ENCODE measurements around the gene MINDY4B. TPM values are rescaled to one million over a fixed set of nuclear protein-coding genes. Genes with fewer than 3 reads are reported as not detected.

MINDY4B gene
- polyA plus RNA-seq, 1 donor (not counting 4 experiments of a cell fraction or from before 2014, with no cell fraction given): not detected

- Histone ChIP-seq H3K9ac (ENCODE audit: control insufficient read depth, extremely low read depth, insufficient read depth, low read length) (no peak overlapping the region), H3K9me3 (ENCODE audit: control insufficient read depth, low read depth, low read length) (no peaks in the 10 kb centered on the region), H3K79me2 (ENCODE audit: control insufficient read depth, insufficient read depth, low read length) (no peaks in the 10 kb centered on the region), H3K9me1 (ENCODE audit: control insufficient read depth, extremely low read depth, insufficient read depth, low read length) (no peaks in the 10 kb centered on the region), H3K4me3 (ENCODE audit: control insufficient read depth in 2 of 3, extremely low read depth in 1 of 3, insufficient read depth in 2 of 3, low read depth in 1 of 3, low read length in 3 of 3) (no peak overlapping the region), H2AFZ (ENCODE audit: control insufficient read depth, low read length) (no peak overlapping the region), H3K4me2 (ENCODE audit: control insufficient read depth, extremely low read depth, insufficient read depth, low read depth, low read length) (no peak overlapping the region), H3K36me3 (ENCODE audit: control insufficient read depth in 2 of 2, extremely low read depth in 1 of 2, insufficient read depth in 2 of 2, low read length in 2 of 2) (no peaks in the 10 kb centered on the region), H4K20me1 (ENCODE audit: control insufficient read depth, extremely low read depth, insufficient read depth, low read length) (no peaks in the 10 kb centered on the region), H3K27me3 (ENCODE audit: control insufficient read depth, extremely low read depth, insufficient read depth, low read length) (peaks cover 3% of the 10 kb centered on the region), H3K4me1 (ENCODE audit: control insufficient read depth, extremely low read depth, insufficient read depth, low read length) (no peaks in the 10 kb centered on the region), H3K27ac (ENCODE audit: control insufficient read depth, insufficient read depth, low read length) (no peak overlapping the region)
- peak; percentile 23 to 36 (median 31) for TF ChIP-seq CTCF (optimal IDR thresholded peaks at IDR 0.05 in 1 of 3, IDR thresholded peaks at IDR 0.05 in 1 of 3, conservative IDR thresholded peaks at IDR 0.05 in 1 of 3; ENCODE audit: extremely low read depth in 1 of 3, insufficient read depth in 2 of 3, low read length in 3 of 3)
- TF ChIP-seq EZH2 (IDR thresholded peaks at IDR 0.05; ENCODE audit: low read length): no peak
- FAIRE-seq (no peak), DNase-seq (ENCODE audit: low read depth, low spot score) (no peak)
- dilution Hi-C loops (cut with MboI; ENCODE audit: extremely low pct_ligation_motif_present, low sequenced_read_pairs): no loop called here
Observed at GRCh38 chr3:150830094-150830681, 75.1 kb downstream of the MINDY4B start.

GRCh38 chr3:150829408-150829807 is 75.8 kb downstream of the MINDY4B start:
- FAIRE-seq (no peak), DNase-seq (ENCODE audit: low read depth, low spot score) (no peak)
- Histone ChIP-seq H4K20me1 (ENCODE audit: control insufficient read depth, extremely low read depth, insufficient read depth, low read length) (no peaks in the 10 kb centered on the region), H3K9me1 (ENCODE audit: control insufficient read depth, extremely low read depth, insufficient read depth, low read length) (no peaks in the 10 kb centered on the region), H3K4me2 (ENCODE audit: control insufficient read depth, extremely low read depth, insufficient read depth, low read depth, low read length) (no peak overlapping the region), H3K79me2 (ENCODE audit: control insufficient read depth, insufficient read depth, low read length) (no peaks in the 10 kb centered on the region), H2AFZ (ENCODE audit: control insufficient read depth, low read length) (no peak overlapping the region), H3K27me3 (ENCODE audit: control insufficient read depth, extremely low read depth, insufficient read depth, low read length) (peaks cover 3% of the 10 kb centered on the region), H3K4me1 (ENCODE audit: control insufficient read depth, extremely low read depth, insufficient read depth, low read length) (no peaks in the 10 kb centered on the region), H3K4me3 (ENCODE audit: control insufficient read depth in 2 of 3, extremely low read depth in 1 of 3, insufficient read depth in 2 of 3, low read depth in 1 of 3, low read length in 3 of 3) (no peak overlapping the region), H3K27ac (ENCODE audit: control insufficient read depth, insufficient read depth, low read length) (no peak overlapping the region), H3K9me3 (ENCODE audit: control insufficient read depth, low read depth, low read length) (no peaks in the 10 kb centered on the region), H3K9ac (ENCODE audit: control insufficient read depth, extremely low read depth, insufficient read depth, low read length) (no peak overlapping the region), H3K36me3 (ENCODE audit: control insufficient read depth in 2 of 2, extremely low read depth in 1 of 2, insufficient read depth in 2 of 2, low read length in 2 of 2) (no peaks in the 10 kb centered on the region)
- TF ChIP-seq EZH2 (IDR thresholded peaks at IDR 0.05; ENCODE audit: low read length): no peak
- no peak for TF ChIP-seq CTCF (optimal IDR thresholded peaks at IDR 0.05 in 1 of 3, IDR thresholded peaks at IDR 0.05 in 1 of 3, conservative IDR thresholded peaks at IDR 0.05 in 1 of 3; ENCODE audit: extremely low read depth in 1 of 3, insufficient read depth in 2 of 3, low read length in 3 of 3)
- dilution Hi-C loops (cut with MboI; ENCODE audit: extremely low pct_ligation_motif_present, low sequenced_read_pairs): no loop called here
